HUES6 (cell line): Measurements from ENCODE around the gene ARPC2.
"Not testable (repeated sequence)": the region's sequence is repeated elsewhere in the genome, so short reads cannot be mapped to it uniquely, and the experiment has no call there.

Source experiments
- H3K27ac ChIP-seq: 2 replicates; pipeline ENCODE4 v1.7.0; 2013; ENCODE audit warnings: low read depth, mild to moderate bottlenecking, low read length, inconsistent platforms
- H3K27me3 ChIP-seq: 2 replicates; pipeline ENCODE4 v1.6.1; 2013; ENCODE audit warnings: low read length; ENCODE audit not compliant: control insufficient read depth, insufficient read depth
- H3K36me3 ChIP-seq: 2 replicates; pipeline ENCODE4 v1.6.1; 2013; ENCODE audit warnings: low read length; ENCODE audit not compliant: control insufficient read depth, insufficient read depth
- H3K4me1 ChIP-seq: 2 replicates; pipeline ENCODE4 v1.6.1; 2013; ENCODE audit warnings: low read length; ENCODE audit not compliant: control insufficient read depth, insufficient read depth
- H3K4me3 ChIP-seq: 2 replicates; pipeline ENCODE4 v1.5.1; 2013; ENCODE audit warnings: low read depth, low read length
- H3K9ac ChIP-seq: one replicate; pipeline ENCODE4 v1.6.1; 2013; ENCODE audit warnings: mild to moderate bottlenecking, low read length
- H3K9me3 ChIP-seq: 2 replicates; pipeline ENCODE4 v1.6.1; 2013; ENCODE audit warnings: low read depth, low read length; ENCODE audit not compliant: control insufficient read depth, insufficient read depth

ARPC2 gene

GRCh38 chr2:218271865-218272530, 55.0 kb downstream of the ARPC2 start:
- H3K9ac ChIP-seq = no peak overlapping the region
- H3K4me3 ChIP-seq = peak overlapping the region; percentile 91; the same call in 1 of the 2 replicates
- H3K9me3 ChIP-seq = no peaks in the 10 kb centered on the region
- H3K36me3 ChIP-seq = peaks cover 43% of the 10 kb centered on the region
- H3K4me1 ChIP-seq = peaks cover 9% of the 10 kb centered on the region
- no peak overlapping the region for H3K27ac ChIP-seq
- no peaks in the 10 kb centered on the region for H3K27me3 ChIP-seq

GRCh38 chr2:218272531-218273212, 55.7 kb downstream of the ARPC2 start:
- Histone ChIP-seq H3K9ac (no peak overlapping the region), H3K36me3 (peaks cover 43% of the 10 kb centered on the region), H3K9me3 (no peaks in the 10 kb centered on the region), H3K4me1 (peaks cover 9% of the 10 kb centered on the region), H3K4me3 (no peak overlapping the region), H3K27me3 (no peaks in the 10 kb centered on the region), H3K27ac (no peak overlapping the region)

- H3K9ac ChIP-seq, H3K4me1 ChIP-seq, H3K27me3 ChIP-seq, H3K9me3 ChIP-seq, H3K27ac ChIP-seq, H3K4me3 ChIP-seq: not testable (repeated sequence)
- H3K36me3 ChIP-seq = peaks cover 48% of the 10 kb centered on the region
Observed at GRCh38 chr2:218273214-218273907, 56.4 kb downstream of the ARPC2 start.

GRCh38 chr2:218273908-218274249, 56.9 kb downstream of the ARPC2 start:
- Histone ChIP-seq H3K27ac (no peak overlapping the region), H3K9ac (no peak overlapping the region), H3K9me3 (no peaks in the 10 kb centered on the region), H3K4me1 (peaks cover 9% of the 10 kb centered on the region), H3K4me3 (no peak overlapping the region), H3K27me3 (no peaks in the 10 kb centered on the region), H3K36me3 (peaks cover 51% of the 10 kb centered on the region)

- Histone ChIP-seq H3K4me1 (peaks cover 9% of the 10 kb centered on the region), H3K4me3 (no peak overlapping the region), H3K9me3 (no peaks in the 10 kb centered on the region), H3K27ac (no peak overlapping the region), H3K9ac (no peak overlapping the region), H3K36me3 (peaks cover 57% of the 10 kb centered on the region), H3K27me3 (no peaks in the 10 kb centered on the region)
Observed at GRCh38 chr2:218274586-218274985, 57.6 kb downstream of the ARPC2 start.

- Histone ChIP-seq H3K27me3 (no peaks in the 10 kb centered on the region), H3K4me3 (no peak overlapping the region), H3K4me1 (peaks cover 9% of the 10 kb centered on the region), H3K9ac (no peak overlapping the region), H3K36me3 (peaks cover 66% of the 10 kb centered on the region), H3K27ac (no peak overlapping the region), H3K9me3 (no peaks in the 10 kb centered on the region)
Observed at GRCh38 chr2:218275371-218276072, 58.5 kb downstream of the ARPC2 start.

- no peak overlapping the region for H3K4me3 ChIP-seq
- H3K9me3 ChIP-seq = no peaks in the 10 kb centered on the region
- H3K36me3 ChIP-seq = peaks cover 66% of the 10 kb centered on the region
- no peak overlapping the region for H3K27ac ChIP-seq
- H3K9ac ChIP-seq = no peak overlapping the region
- no peaks in the 10 kb centered on the region for H3K27me3 ChIP-seq
- 0 out of 2 replicates have a peak, but pooled peaks cover 3% of the 10 kb centered on the region for H3K4me1 ChIP-seq
Observed at GRCh38 chr2:218276986-218277755, 60.2 kb downstream of the ARPC2 start.

GRCh38 chr2:218277921-218278320, 60.9 kb downstream of the ARPC2 start:
- H3K4me3 ChIP-seq = no peak overlapping the region
- H3K27ac ChIP-seq = no peak overlapping the region
- peaks cover 66% of the 10 kb centered on the region for H3K36me3 ChIP-seq
- no peaks in the 10 kb centered on the region for H3K9me3 ChIP-seq
- H3K27me3 ChIP-seq = no peaks in the 10 kb centered on the region
- H3K9ac ChIP-seq = no peak overlapping the region
- peaks cover 2% of the 10 kb centered on the region; the same call in 1 of the 2 replicates for H3K4me1 ChIP-seq

GRCh38 chr2:218278531-218279360, 61.8 kb downstream of the ARPC2 start:
- H3K36me3 ChIP-seq = peaks cover 64% of the 10 kb centered on the region
- H3K9ac ChIP-seq = no peak overlapping the region
- no peak overlapping the region for H3K27ac ChIP-seq
- no peaks in the 10 kb centered on the region for H3K9me3 ChIP-seq
- H3K4me1 ChIP-seq = no peaks in the 10 kb centered on the region; the same call in 1 of the 2 replicates
- no peaks in the 10 kb centered on the region for H3K27me3 ChIP-seq
- no peak overlapping the region for H3K4me3 ChIP-seq
